ENCODE measurements around the gene TNFRSF18. TPM values are rescaled to one million over a fixed set of nuclear protein-coding genes. Genes with fewer than 3 reads are reported as not detected.
A peak's percentile ranks its signal among the peaks of the same experiment; 100 is the strongest.

The TNFRSF18 gene
- total RNA-seq, 6 experiments from 2014 or later, result 0.24 to 0.27 TPM; not detected in 4

DNA sequence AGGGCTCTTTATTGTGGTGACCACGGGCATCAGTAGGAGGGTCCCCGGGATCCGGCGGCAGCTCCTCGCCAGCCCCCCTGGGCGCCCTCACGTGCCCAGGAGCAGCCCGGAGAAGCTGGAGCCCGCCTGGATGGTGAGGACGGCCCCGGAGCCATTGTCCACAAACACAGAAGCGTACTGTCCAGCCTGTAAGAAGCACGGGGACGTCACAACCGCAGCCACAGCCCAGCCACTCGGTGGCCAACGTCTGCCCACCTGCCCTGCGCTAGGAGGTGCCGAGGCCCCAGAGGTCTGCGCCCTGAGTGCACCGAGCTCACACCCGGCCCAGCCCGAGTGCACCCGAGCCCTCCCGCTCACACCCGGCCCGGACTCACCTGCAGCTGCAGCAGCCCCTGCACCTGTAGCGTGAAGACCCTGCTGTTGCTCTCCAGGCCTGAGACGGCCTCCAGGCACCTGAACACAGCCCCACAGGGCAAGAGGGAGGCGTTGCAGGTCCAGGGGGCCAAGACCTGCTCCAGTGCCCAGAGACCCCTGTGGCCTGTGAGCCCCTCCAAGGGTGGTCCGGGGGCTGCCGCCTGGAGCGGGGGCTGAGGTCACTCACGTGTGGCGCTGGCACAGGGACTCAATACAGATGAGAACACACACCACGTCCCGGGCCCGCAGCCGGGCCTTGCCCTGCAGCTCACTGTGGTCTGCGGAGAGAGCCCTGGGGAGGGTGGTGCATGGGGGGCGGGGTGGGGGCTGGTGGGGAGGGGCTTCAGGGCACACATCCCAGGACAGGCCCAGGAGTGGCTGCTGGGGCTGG, 36.3 kb upstream of the TNFRSF18 start:
- Histone ChIP-seq H3K36me3 (no peaks in the 10 kb centered on the region), H3K27me3 (no peaks in the 10 kb centered on the region), H3K9me3 (no peaks in the 10 kb centered on the region), H3K4me1 (peaks cover 0 to 14% (median 0%) of the 10 kb centered on the region in 4 donors), H3K27ac (no peak overlapping the region), H3K4me3 (no peak overlapping the region)
- no peak for TF ChIP-seq POLR2A (IDR thresholded peaks at IDR 0.05)
- TF ChIP-seq, protein P1, sequence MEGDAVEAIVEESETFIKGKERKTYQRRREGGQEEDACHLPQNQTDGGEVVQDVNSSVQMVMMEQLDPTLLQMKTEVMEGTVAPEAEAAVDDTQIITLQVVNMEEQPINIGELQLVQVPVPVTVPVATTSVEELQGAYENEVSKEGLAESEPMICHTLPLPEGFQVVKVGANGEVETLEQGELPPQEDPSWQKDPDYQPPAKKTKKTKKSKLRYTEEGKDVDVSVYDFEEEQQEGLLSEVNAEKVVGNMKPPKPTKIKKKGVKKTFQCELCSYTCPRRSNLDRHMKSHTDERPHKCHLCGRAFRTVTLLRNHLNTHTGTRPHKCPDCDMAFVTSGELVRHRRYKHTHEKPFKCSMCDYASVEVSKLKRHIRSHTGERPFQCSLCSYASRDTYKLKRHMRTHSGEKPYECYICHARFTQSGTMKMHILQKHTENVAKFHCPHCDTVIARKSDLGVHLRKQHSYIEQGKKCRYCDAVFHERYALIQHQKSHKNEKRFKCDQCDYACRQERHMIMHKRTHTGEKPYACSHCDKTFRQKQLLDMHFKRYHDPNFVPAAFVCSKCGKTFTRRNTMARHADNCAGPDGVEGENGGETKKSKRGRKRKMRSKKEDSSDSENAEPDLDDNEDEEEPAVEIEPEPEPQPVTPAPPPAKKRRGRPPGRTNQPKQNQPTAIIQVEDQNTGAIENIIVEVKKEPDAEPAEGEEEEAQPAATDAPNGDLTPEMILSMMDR (IDR thresholded peaks at IDR 0.05), result no peak
- WGBS (ENCODE audit: insufficient coverage, low coverage, low lambda C conversion rate, missing lambda C conversion rate), result 100% methylated on average over 3 of the region's 41 CpGs
- no peak for DNase-seq
- intact Hi-C loops (cut with DNase I), result loop anchor here (5.0 to 10.0 kb wide), 2 partner anchors 52 to 120 kb away; no protein-coding TSS in a partner anchor
- no peak for ATAC-seq

DNA sequence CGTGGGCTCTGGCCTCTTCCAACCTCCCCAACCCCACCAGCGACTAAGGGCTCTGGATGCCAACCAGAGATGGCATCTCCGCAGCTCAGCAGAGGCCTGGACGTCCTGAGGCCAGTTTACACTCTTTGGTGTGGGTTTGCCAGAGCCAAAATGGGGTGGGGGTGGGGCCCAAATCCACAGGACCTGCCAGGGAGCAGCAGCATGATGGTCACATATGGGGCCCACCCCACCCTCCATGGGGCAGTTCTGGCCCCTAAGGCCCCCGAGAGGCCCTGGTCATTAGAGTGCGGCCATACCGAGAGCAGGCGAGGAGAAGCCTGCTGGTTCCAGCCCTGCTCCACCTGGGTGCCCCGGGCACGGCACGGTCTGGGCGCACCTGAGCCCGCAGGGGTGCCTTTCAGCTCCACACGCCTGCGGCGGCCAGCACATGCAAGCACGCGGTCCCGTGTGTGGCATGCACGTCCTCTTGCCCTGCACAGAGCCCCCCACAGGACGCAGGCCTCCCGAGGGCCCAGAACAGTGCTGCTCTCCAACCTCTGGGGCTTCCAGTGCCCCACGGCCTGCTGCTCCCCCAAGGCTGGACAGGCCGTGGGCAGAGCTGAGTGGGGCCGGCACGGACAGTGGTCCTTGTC, 35.3 kb upstream of the TNFRSF18 start:
- intact Hi-C loops (cut with DNase I), result loop anchor here (5.0 to 10.0 kb wide), 2 partner anchors 53 to 119 kb away; no protein-coding TSS in a partner anchor
- ATAC-seq (no peak), DNase-seq (peak in 1 of 3 donors; percentile 51)
- Histone ChIP-seq H3K27ac (no peak overlapping the region), H3K9me3 (no peaks in the 10 kb centered on the region), H3K27me3 (no peaks in the 10 kb centered on the region), H3K36me3 (no peaks in the 10 kb centered on the region), H3K4me3 (no peak overlapping the region), H3K4me1 (peaks cover 0 to 22% (median 0%) of the 10 kb centered on the region in 4 donors)
- WGBS (ENCODE audit: insufficient coverage, low coverage, low lambda C conversion rate, missing lambda C conversion rate), result no CpG with 5 or more reads among the region's 26 CpGs
- TF ChIP-seq, protein P1 (IDR thresholded peaks at IDR 0.05), result no peak
- no peak for TF ChIP-seq POLR2A (IDR thresholded peaks at IDR 0.05)

DNA sequence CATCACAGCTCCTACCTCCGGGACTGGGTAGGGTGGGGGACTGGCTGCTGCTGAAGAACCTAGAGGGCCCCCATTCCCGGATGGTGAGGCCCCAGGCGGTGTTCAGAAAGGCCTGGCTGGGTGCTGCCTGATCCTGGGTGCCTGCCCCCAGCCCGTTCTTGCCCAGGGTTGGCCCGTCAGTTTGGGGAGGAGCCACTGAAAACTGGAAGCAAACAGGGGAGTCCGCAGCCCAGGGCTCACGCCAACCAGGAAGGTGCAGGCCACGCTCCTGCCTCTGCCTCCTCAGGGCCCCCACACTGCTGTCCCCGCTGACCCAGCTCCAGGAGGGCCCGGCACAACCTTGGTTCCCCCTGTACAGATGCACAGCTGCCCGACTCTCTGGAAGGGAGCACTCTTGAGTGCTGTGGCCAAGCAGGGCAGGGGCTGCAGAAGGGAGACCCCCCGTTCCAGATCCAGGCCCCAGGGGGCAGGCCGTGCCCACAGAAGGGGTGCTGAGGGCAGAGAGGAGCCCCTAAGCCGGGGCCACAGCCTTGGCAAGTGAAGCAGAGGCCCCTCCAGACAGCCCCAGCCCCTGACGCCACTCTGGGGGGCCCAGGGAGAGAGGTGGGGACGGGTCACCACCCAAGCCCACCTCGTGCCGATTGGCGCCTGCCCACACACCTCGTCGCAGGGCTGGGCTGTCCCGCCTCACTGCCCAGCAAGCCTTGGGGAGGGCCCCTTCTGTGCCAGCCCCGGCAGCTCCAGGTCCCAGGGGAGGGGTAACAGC, 34.6 kb upstream of the TNFRSF18 start:
- Histone ChIP-seq H3K27ac (no peak overlapping the region), H3K27me3 (no peaks in the 10 kb centered on the region), H3K9me3 (no peaks in the 10 kb centered on the region), H3K4me3 (no peak overlapping the region), H3K4me1 (peaks cover 0 to 22% (median 0%) of the 10 kb centered on the region in 4 donors), H3K36me3 (no peaks in the 10 kb centered on the region)
- intact Hi-C loops (cut with DNase I), result loop anchor here (5.0 to 10.0 kb wide), 2 partner anchors 54 to 119 kb away; no protein-coding TSS in a partner anchor
- no peak for TF ChIP-seq POLR2A (IDR thresholded peaks at IDR 0.05)
- TF ChIP-seq, protein P1 (IDR thresholded peaks at IDR 0.05), result no peak
- WGBS (ENCODE audit: insufficient coverage, low coverage, low lambda C conversion rate, missing lambda C conversion rate), result 67% methylated on average over 2 of the region's 23 CpGs
- ATAC-seq (no peak), DNase-seq (no peak)

DNA sequence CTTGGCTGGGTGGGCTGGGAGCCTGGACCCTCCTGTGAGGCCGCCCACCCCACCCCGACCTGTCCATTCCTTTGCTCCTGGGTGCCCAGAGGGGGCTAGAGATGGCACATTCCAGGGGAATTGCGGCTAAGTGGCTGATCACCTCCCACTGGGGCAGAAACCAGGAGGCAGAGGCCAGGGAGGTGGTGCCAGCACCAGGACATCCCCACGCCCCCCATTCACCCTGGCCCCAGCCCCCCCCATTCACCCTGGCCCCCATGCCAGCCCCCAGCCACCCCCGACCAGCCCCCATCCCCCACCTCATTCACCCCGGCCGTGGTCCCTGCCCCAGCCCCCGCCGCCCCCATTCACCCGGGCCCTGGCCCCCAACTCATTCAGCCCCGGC, 33.9 kb upstream of the TNFRSF18 start:
- DNase-seq, result no peak
- peaks cover 0 to 22% (median 0%) of the 10 kb centered on the region in 4 donors for H3K4me1 ChIP-seq
- intact Hi-C loops (cut with DNase I), result loop anchor here (5.0 to 10.0 kb wide), 2 partner anchors 54 to 118 kb away; no protein-coding TSS in a partner anchor
- H3K27me3 ChIP-seq, result no peaks in the 10 kb centered on the region
- no peaks in the 10 kb centered on the region for H3K9me3 ChIP-seq
- 64% methylated on average over 6 of the region's 11 CpGs for WGBS (ENCODE audit: insufficient coverage, low coverage, low lambda C conversion rate, missing lambda C conversion rate)
- H3K27ac ChIP-seq, result no peak overlapping the region
- TF ChIP-seq, protein P1 (IDR thresholded peaks at IDR 0.05), result no peak
- no peak for TF ChIP-seq POLR2A (IDR thresholded peaks at IDR 0.05)
- peak overlapping the region in 1 of 3 donors; percentile 16 for H3K4me3 ChIP-seq
- no peaks in the 10 kb centered on the region for H3K36me3 ChIP-seq
- no peak for ATAC-seq

Measured in right lobe of liver (tissue), 6 donors.